ENCODE data around the gene EXOC6B.
"Not testable (repeated sequence)": the region's sequence is repeated elsewhere in the genome, so short reads cannot be mapped to it uniquely, and the experiment has no call there.

Gene EXOC6B

GRCh38 chr2:72678024-72678423, 147.8 kb downstream of the EXOC6B start:
- no peak for DNase-seq (ENCODE audit: low read depth in 2 of 2)

GRCh38 chr2:72676341-72677025, 149.3 kb downstream of the EXOC6B start:
- DNase-seq (ENCODE audit: low read depth in 2 of 2): no peak

- no peak for DNase-seq (ENCODE audit: low read depth in 2 of 2)
These were observed 150.6 kb downstream of the EXOC6B start for GRCh38 chr2:72674982-72675915.

- DNase-seq (ENCODE audit: low read depth in 2 of 2): no peak
These were observed 152.6 kb downstream of the EXOC6B start for GRCh38 chr2:72673279-72673678.

- DNase-seq (ENCODE audit: low read depth in 2 of 2): no peak
These were observed 156.7 kb downstream of the EXOC6B start for GRCh38 chr2:72669121-72669520.

- DNase-seq (ENCODE audit: low read depth in 2 of 2): no peak
These were observed 157.2 kb downstream of the EXOC6B start for GRCh38 chr2:72668647-72669046.

- no peak for DNase-seq (ENCODE audit: low read depth in 2 of 2)
These were observed 160.4 kb downstream of the EXOC6B start for GRCh38 chr2:72665448-72665847.

- no peak for DNase-seq (ENCODE audit: low read depth in 2 of 2)
These were observed 163.8 kb downstream of the EXOC6B start for GRCh38 chr2:72661985-72662384.

GRCh38 chr2:72649810-72650209, 176.0 kb downstream of the EXOC6B start:
- no peak for DNase-seq (ENCODE audit: low read depth in 2 of 2)

- not testable (repeated sequence) for DNase-seq (ENCODE audit: low read depth in 2 of 2)
These were observed 184.6 kb downstream of the EXOC6B start for GRCh38 chr2:72641221-72641620.

GRCh38 chr2:72638600-72639211, 187.1 kb downstream of the EXOC6B start:
- no peak for DNase-seq (ENCODE audit: low read depth in 2 of 2)

GRCh38 chr2:72636210-72636609, 189.6 kb downstream of the EXOC6B start:
- DNase-seq (ENCODE audit: low read depth in 2 of 2): no peak

- no peak for DNase-seq (ENCODE audit: low read depth in 2 of 2)
These were observed 195.1 kb downstream of the EXOC6B start for GRCh38 chr2:72630767-72631166.

GRCh38 chr2:72629062-72629461, 196.8 kb downstream of the EXOC6B start:
- DNase-seq (ENCODE audit: low read depth in 2 of 2): no peak

GRCh38 chr2:72627083-72627482, 198.8 kb downstream of the EXOC6B start:
- no peak for DNase-seq (ENCODE audit: low read depth in 2 of 2)

- no peak for DNase-seq (ENCODE audit: low read depth in 2 of 2)
These were observed 200.5 kb downstream of the EXOC6B start for GRCh38 chr2:72625366-72625765.

GRCh38 chr2:72623481-72623880, 202.4 kb downstream of the EXOC6B start:
- DNase-seq (ENCODE audit: low read depth in 2 of 2): no peak

- DNase-seq (ENCODE audit: low read depth in 2 of 2): no peak
These were observed 206.2 kb downstream of the EXOC6B start for GRCh38 chr2:72619626-72620025.

GRCh38 chr2:72613931-72614330, 211.9 kb downstream of the EXOC6B start:
- DNase-seq (ENCODE audit: low read depth in 2 of 2): no peak

GRCh38 chr2:72612614-72613160, 213.1 kb downstream of the EXOC6B start:
- DNase-seq (ENCODE audit: low read depth in 2 of 2): no peak

- DNase-seq (ENCODE audit: low read depth in 2 of 2): no peak
These were observed 218.6 kb downstream of the EXOC6B start for GRCh38 chr2:72607189-72607588.

- DNase-seq (ENCODE audit: low read depth in 2 of 2): no peak
These were observed 219.9 kb downstream of the EXOC6B start for GRCh38 chr2:72605836-72606442.
